Measurements from ENCODE around the gene B3GNT3.

The B3GNT3 gene

DNA sequence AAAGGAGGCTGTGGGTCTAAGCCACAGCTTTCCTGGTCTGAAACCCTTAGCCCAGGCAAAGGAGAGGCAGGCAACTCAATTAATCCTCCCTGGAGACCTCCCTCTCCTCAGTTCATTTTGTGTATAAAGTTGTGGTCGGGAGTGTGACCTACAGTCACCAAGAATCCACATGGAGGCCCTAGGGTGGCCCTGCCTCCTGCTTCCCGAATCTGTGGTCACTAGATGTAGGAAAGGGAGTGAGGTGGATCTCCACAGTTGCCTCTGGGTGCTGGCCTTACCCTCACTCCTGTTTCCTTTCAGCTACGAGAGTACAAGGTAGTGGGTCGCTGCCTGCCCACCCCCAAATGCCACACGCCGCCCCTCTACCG, 66.0 kb downstream of the B3GNT3 start:
- no peak for DNase-seq (ENCODE audit: low read depth)

DNA sequence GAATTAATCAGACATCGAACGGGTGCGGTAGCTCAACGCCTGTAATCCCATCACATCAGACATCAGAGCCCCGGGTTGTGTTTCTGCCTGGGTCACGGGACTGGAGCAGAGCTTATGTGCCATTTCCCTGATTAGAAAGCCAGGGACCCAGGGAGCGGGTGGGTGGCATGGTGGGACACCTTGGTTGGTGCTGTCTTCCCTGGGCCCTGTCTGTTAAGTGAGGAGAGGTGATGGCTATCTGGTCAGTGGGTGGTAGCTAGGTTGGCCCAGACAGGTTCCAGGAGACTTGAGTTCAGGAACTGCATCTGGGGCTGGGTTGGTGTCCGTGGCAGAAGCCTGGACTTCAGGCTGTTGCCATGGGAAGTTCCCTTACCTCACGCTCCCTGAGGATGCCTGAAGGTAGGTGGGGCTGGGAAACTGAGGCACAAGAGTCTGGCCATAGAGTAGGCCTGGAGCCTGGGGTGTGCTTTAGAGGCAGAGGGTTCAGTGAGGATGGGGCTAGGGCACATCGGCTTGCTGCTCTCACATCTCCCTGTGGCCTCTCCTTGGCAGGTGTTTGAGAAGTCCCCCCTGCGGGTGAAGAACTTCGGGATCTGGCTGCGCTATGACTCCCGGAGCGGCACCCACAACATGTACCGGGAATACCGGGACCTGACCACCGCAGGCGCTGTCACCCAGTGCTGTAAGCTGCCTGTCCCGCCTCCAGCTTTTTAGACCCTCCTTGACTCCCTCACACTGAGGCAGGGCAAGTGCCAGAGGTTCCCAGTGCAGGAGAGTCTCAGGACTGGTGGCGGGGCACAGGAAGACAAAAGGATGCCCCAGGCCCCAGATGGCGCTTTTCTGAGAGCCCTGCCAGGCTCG, 66.8 kb downstream of the B3GNT3 start:
- DNase-seq (ENCODE audit: low read depth), result no peak

DNA sequence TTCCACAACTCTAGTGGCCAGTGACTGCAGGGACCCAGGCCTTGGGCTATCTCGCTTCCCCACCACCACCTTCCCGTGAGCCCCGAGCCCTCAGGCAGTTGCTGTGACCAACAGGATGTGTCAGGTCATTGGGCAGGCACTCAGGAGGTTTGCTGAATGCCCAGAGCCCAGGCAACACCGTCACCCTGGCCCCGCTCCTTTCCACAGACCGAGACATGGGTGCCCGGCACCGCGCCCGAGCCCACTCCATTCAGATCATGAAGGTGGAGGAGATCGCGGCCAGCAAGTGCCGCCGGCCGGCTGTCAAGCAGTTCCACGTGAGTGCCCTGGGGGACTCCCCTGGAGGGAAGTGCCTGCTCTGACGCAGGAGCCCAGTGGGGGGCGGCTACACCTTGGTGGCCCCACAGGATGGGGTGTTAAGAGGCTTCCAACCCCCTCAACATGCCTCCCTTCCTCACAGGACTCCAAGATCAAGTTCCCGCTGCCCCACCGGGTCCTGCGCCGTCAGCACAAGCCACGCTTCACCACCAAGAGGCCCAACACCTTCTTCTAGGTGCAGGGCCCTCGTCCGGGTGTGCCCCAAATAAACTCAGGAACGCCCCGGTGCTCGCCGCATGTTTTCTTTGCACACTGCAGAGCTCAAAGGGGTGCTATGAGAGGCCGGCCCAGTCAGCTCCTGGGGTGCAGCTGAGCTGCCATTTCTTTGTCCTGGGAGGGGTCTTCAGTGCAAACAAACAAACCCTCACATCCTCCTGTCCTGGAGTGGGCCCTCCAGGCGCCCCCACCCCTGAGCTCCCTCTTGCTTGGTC, 68.0 kb downstream of the B3GNT3 start:
- no peak for DNase-seq (ENCODE audit: low read depth)
